OCI-LY7 (cell line): ENCODE measurements around the gene ACSS2. TPM values are rescaled to one million over a fixed set of nuclear protein-coding genes. Genes with fewer than 3 reads are reported as not detected.

Experiments
- BruUV-seq: library from RNA; stranded (reverse); fragments of 400-500 nt; replicated peaks from 2 replicates; lab custom pipeline; 2021; lab: Mats Ljungman, UMichigan
- CTCF ChIA-PET: fragments of 300-600 bp; sonication (Branson Sonifier 250); formaldehyde crosslinking; loops from one replicate; lab custom pipeline; 2022; ENCODE audit warnings: antibody characterized with exemption; ENCODE audit not compliant: unreplicated experiment; lab: Charles Lee
- POLR2A ChIA-PET: fragments of 300-600 bp; sonication (Branson Sonifier 250); formaldehyde crosslinking; loops from one replicate; lab custom pipeline; 2022; ENCODE audit warnings: antibody characterized with exemption; lab: Charles Lee
- DNase-seq: peaks from one replicate; pipeline ENCODE4 v3.0.0-alpha.2; 2015; ENCODE audit warnings: low spot score
- H2AFZ ChIP-seq: fragments of 200-600 bp; sonication (generic), shearing (Covaris generic); 2 replicates; pipeline ENCODE4 v1.6.1; 2014; ENCODE audit warnings: mild to moderate bottlenecking, antibody characterized with exemption, low read length, moderate library complexity
- H3K27ac ChIP-seq: fragments of 200-600 bp; sonication (generic); 2 replicates; pipeline ENCODE4 v1.5.1; 2014; ENCODE audit warnings: mixed run types, low read depth, mild to moderate bottlenecking, moderate library complexity, low read length, inconsistent platforms; ENCODE audit not compliant: poor library complexity, severe bottlenecking
- H3K36me3 ChIP-seq: fragments of 200-600 bp; sonication (generic); 2 replicates; pipeline ENCODE4 v1.6.1; 2014; ENCODE audit warnings: mild to moderate bottlenecking, antibody characterized with exemption, low read length, moderate library complexity, mixed read lengths; ENCODE audit not compliant: insufficient read depth
- H3K4me1 ChIP-seq: fragments of 200-600 bp; sonication (generic); 2 replicates; pipeline ENCODE4 v1.5.1; 2014; ENCODE audit warnings: mild to moderate bottlenecking, low read length; ENCODE audit not compliant: insufficient read depth, poor library complexity, severe bottlenecking
- H3K4me2 ChIP-seq: fragments of 200-600 bp; sonication (generic); 2 replicates; pipeline ENCODE4 v1.6.1; 2014; ENCODE audit warnings: mild to moderate bottlenecking, low read length
- H3K4me3 ChIP-seq: fragments of 200-600 bp; sonication (generic); 2 replicates; pipeline ENCODE4 v1.5.1; 2014; ENCODE audit warnings: mild to moderate bottlenecking, low read depth, low read length; ENCODE audit not compliant: poor library complexity, severe bottlenecking
- H3K79me2 ChIP-seq: fragments of 200-600 bp; sonication (generic); 2 replicates; pipeline ENCODE4 v1.6.1; 2016; ENCODE audit warnings: low read depth, mild to moderate bottlenecking, low read length, moderate library complexity, mixed read lengths; ENCODE audit not compliant: insufficient read depth
- H3K9me2 ChIP-seq: fragments of 200-600 bp; sonication (generic); 2 replicates; pipeline ENCODE4 v1.6.1; 2016; ENCODE audit warnings: mild to moderate bottlenecking, low read length, mixed read lengths; ENCODE audit not compliant: insufficient read depth
- H3K9me3 ChIP-seq: fragments of 200-600 bp; sonication (generic); 2 replicates; pipeline ENCODE4 v1.6.1; 2014; ENCODE audit warnings: mild to moderate bottlenecking, mixed run types, low read length, mixed read lengths
- H4K20me1 ChIP-seq: fragments of 200-600 bp; sonication (generic); 2 replicates; pipeline ENCODE4 v1.6.1; 2014; ENCODE audit warnings: mild to moderate bottlenecking, antibody characterized with exemption, low read length, moderate library complexity, mixed read lengths; ENCODE audit not compliant: insufficient read depth
- CTCF ChIP-seq: fragments of 200-600 bp; sonication (generic); conservative IDR thresholded peaks from 2 replicates; pipeline ENCODE4 v1.5.1; 2014; ENCODE audit warnings: mild to moderate bottlenecking, antibody characterized with exemption, low read length, moderate library complexity, mixed read lengths
- EZH2phosphoT487 ChIP-seq: fragments of 200-600 bp; sonication (generic); IDR thresholded peaks from 2 replicates; pipeline ENCODE4 v1.6.1; 2018; ENCODE audit warnings: low read depth, borderline replicate concordance, mild to moderate bottlenecking, mixed run types, antibody characterized with exemption, low read length, moderate library complexity, mixed read lengths
- intact Hi-C: fragments of 100-400 bp; cut with micrococcal nuclease; formaldehyde crosslinking; loops from one replicate; pipeline ENCODE4 v1.10.0; 2022; ENCODE audit not compliant: unreplicated experiment
- total RNA-seq, 2 experiments: library from RNA; depleted of rRNA in 1 of 2; stranded (reverse); fragments of >200 nt in 1 of 2; shearing (Covaris generic) in 1 of 2; gene quantifications; 2 replicates each; pipeline ENCODE4 v1.2.3, GENCODE V29; 2014 to 2022

The ACSS2 gene
- total RNA-seq, 2 experiments from 2014 or later: 18.2 to 21.4 TPM

- no peaks in the 10 kb centered on the region for H3K79me2 ChIP-seq
- H3K36me3 ChIP-seq: no peaks in the 10 kb centered on the region
Observed at GRCh38 chr20:34859826-34860545, 16.4 kb upstream of the ACSS2 start.

GRCh38 chr20:34861386-34862084 lies 14.9 kb upstream of the ACSS2 start:
- H3K9me2 ChIP-seq: no peaks in the 10 kb centered on the region
- no peaks in the 10 kb centered on the region for H3K9me3 ChIP-seq
- no peak overlapping the region for H2AFZ ChIP-seq
- no peak for DNase-seq
- BruUV-seq: no TSS peak
- no peak overlapping the region for H3K4me2 ChIP-seq
- no peaks in the 10 kb centered on the region for H3K36me3 ChIP-seq
- TF ChIP-seq CTCF (no peak), EZH2phosphoT487 (no peak)
- ChIA-PET CTCF (no interaction called here), POLR2A (interaction anchor here (0.6 kb wide), 1 partner anchor 253 kb away, joined by 3 read pairs; no protein-coding TSS in a partner anchor)
- intact Hi-C loops: no loop called here
- no peak overlapping the region for H3K4me3 ChIP-seq
- no peaks in the 10 kb centered on the region for H3K4me1 ChIP-seq
- no peaks in the 10 kb centered on the region for H3K79me2 ChIP-seq
- no peaks in the 10 kb centered on the region for H4K20me1 ChIP-seq
- H3K27ac ChIP-seq: no peak overlapping the region

More at GRCh38 chr20:34859826-34860545, 16.4 kb upstream of the ACSS2 start:
- TF ChIP-seq EZH2phosphoT487: no peak
- TF ChIP-seq CTCF: no peak
- ChIA-PET CTCF (no interaction called here), POLR2A (no interaction called here)
- Histone ChIP-seq H3K9me2 (no peaks in the 10 kb centered on the region), H3K4me1 (no peaks in the 10 kb centered on the region), H3K4me3 (no peak overlapping the region), H3K27ac (no peak overlapping the region), H4K20me1 (no peaks in the 10 kb centered on the region), H3K4me2 (no peak overlapping the region), H2AFZ (no peak overlapping the region), H3K9me3 (no peaks in the 10 kb centered on the region)
- DNase-seq: no peak
- BruUV-seq: no TSS peak
- intact Hi-C loops: no loop called here

- no peaks in the 10 kb centered on the region for H3K36me3 ChIP-seq
- no peaks in the 10 kb centered on the region for H3K79me2 ChIP-seq
- H3K4me1 ChIP-seq: no peaks in the 10 kb centered on the region
- no peak overlapping the region for H3K4me2 ChIP-seq
- H3K4me3 ChIP-seq: no peak overlapping the region
- H3K9me2 ChIP-seq: no peaks in the 10 kb centered on the region
- CTCF ChIA-PET: no interaction called here
- H2AFZ ChIP-seq: no peak overlapping the region
- no peak overlapping the region for H3K27ac ChIP-seq
- DNase-seq: no peak
- POLR2A ChIA-PET: interaction anchor here (0.6 kb wide), 1 partner anchor 29 kb away, joined by 3 read pairs; no protein-coding TSS in a partner anchor
- no peaks in the 10 kb centered on the region for H3K9me3 ChIP-seq
- intact Hi-C loops: no loop called here
- no TSS peak for BruUV-seq
- no peaks in the 10 kb centered on the region for H4K20me1 ChIP-seq
- TF ChIP-seq CTCF: no peak
Observed at GRCh38 chr20:34862724-34863123, 13.7 kb upstream of the ACSS2 start.
